Measurements from ENCODE around the gene KPTN.

DNA sequence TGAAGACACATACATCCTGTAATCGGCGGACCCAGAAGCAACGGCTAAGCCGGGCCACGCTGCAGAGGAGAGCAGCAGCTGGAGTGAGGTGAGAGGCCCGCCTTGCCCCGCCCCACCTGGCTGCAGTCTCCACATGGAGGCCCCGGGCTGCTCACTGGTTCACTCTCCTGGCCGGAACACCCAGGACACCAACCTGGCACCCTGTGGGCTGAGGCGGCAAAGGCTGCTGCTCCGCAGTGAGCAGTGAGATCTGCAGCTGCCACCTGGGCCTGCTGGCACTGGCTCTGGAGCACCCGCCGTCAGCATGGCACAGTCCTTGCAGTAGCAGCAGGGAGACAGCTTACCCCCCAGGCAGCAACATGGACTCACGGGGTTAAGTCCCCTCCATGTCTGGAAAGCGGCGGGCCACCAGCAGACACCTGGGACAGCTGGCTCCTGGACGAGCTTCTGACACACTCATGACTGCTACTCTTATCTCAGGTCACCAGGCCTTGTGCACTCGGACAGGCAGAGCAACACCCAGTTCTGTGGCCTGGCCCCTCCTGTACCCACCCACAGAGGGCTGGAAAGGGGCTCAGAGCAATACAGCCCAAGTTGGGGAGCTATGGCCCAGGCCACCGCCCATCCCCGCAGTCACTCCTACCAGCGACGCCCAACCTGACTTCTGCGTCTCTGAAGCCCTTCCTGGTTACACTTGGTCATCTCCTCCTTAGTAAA is 13.2 kb upstream of the KPTN start:
- no peak for TF ChIP-seq EZH2 (IDR thresholded peaks at IDR 0.05; ENCODE audit: low read length)
- TF ChIP-seq, protein P1, sequence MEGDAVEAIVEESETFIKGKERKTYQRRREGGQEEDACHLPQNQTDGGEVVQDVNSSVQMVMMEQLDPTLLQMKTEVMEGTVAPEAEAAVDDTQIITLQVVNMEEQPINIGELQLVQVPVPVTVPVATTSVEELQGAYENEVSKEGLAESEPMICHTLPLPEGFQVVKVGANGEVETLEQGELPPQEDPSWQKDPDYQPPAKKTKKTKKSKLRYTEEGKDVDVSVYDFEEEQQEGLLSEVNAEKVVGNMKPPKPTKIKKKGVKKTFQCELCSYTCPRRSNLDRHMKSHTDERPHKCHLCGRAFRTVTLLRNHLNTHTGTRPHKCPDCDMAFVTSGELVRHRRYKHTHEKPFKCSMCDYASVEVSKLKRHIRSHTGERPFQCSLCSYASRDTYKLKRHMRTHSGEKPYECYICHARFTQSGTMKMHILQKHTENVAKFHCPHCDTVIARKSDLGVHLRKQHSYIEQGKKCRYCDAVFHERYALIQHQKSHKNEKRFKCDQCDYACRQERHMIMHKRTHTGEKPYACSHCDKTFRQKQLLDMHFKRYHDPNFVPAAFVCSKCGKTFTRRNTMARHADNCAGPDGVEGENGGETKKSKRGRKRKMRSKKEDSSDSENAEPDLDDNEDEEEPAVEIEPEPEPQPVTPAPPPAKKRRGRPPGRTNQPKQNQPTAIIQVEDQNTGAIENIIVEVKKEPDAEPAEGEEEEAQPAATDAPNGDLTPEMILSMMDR (optimal IDR thresholded peaks at IDR 0.05 in 1 of 3, IDR thresholded peaks at IDR 0.05 in 1 of 3, conservative IDR thresholded peaks at IDR 0.05 in 1 of 3; ENCODE audit: extremely low read depth in 1 of 3, insufficient read depth in 2 of 3, low read length in 3 of 3) = no peak
